ENCODE measurements around the gene MARF1.

DNA sequence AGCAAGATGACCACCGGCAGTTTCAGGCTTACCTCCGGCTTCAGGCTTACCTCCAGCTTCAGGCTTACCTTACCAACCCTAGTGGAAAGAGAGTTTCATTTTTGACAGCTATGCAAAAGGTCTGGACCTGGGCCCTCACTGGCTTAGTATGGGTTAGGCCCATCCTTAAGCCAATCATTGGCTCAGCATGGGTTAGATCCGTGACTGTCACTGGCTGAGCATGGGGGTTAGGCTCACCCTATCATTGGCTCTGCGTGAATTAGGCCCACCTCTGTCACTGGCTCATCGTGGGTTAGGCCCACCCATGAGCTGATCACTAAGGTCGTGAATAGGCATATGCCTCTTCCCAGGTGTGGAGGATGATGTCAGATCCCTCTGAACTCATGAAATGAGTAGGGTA lies 15.2 kb upstream of the MARF1 start:
- TF ChIP-seq, protein P1, sequence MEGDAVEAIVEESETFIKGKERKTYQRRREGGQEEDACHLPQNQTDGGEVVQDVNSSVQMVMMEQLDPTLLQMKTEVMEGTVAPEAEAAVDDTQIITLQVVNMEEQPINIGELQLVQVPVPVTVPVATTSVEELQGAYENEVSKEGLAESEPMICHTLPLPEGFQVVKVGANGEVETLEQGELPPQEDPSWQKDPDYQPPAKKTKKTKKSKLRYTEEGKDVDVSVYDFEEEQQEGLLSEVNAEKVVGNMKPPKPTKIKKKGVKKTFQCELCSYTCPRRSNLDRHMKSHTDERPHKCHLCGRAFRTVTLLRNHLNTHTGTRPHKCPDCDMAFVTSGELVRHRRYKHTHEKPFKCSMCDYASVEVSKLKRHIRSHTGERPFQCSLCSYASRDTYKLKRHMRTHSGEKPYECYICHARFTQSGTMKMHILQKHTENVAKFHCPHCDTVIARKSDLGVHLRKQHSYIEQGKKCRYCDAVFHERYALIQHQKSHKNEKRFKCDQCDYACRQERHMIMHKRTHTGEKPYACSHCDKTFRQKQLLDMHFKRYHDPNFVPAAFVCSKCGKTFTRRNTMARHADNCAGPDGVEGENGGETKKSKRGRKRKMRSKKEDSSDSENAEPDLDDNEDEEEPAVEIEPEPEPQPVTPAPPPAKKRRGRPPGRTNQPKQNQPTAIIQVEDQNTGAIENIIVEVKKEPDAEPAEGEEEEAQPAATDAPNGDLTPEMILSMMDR (IDR thresholded peaks at IDR 0.05 in 2 of 3, conservative IDR thresholded peaks at IDR 0.05 in 1 of 3; ENCODE audit: borderline replicate concordance in 1 of 3, insufficient read depth in 1 of 3, low read depth in 2 of 3, low read length in 2 of 3): no peak
- TF ChIP-seq EZH2 (IDR thresholded peaks at IDR 0.05) (no peak), POLR2AphosphoS5 (IDR thresholded peaks at IDR 0.05; ENCODE audit: low read depth, low read length) (no peak), ELF1 (IDR thresholded peaks at IDR 0.05; ENCODE audit: borderline replicate concordance, low read depth) (no peak), POLR2A (IDR thresholded peaks at IDR 0.05; ENCODE audit: borderline replicate concordance, extremely low read depth, insufficient read depth, insufficient read length) (no peak), JUND (IDR thresholded peaks at IDR 0.05) (no peak), CEBPB (IDR thresholded peaks at IDR 0.05; ENCODE audit: low read depth) (no peak), ZNF274 (IDR thresholded peaks at IDR 0.05; ENCODE audit: low read depth, low read length) (no peak), SP1 (IDR thresholded peaks at IDR 0.05; ENCODE audit: low read depth) (no peak)
- TF ChIP-seq, protein P2, sequence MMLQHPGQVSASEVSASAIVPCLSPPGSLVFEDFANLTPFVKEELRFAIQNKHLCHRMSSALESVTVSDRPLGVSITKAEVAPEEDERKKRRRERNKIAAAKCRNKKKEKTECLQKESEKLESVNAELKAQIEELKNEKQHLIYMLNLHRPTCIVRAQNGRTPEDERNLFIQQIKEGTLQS (IDR thresholded peaks at IDR 0.05): no peak
- TF ChIP-seq, protein P3, sequence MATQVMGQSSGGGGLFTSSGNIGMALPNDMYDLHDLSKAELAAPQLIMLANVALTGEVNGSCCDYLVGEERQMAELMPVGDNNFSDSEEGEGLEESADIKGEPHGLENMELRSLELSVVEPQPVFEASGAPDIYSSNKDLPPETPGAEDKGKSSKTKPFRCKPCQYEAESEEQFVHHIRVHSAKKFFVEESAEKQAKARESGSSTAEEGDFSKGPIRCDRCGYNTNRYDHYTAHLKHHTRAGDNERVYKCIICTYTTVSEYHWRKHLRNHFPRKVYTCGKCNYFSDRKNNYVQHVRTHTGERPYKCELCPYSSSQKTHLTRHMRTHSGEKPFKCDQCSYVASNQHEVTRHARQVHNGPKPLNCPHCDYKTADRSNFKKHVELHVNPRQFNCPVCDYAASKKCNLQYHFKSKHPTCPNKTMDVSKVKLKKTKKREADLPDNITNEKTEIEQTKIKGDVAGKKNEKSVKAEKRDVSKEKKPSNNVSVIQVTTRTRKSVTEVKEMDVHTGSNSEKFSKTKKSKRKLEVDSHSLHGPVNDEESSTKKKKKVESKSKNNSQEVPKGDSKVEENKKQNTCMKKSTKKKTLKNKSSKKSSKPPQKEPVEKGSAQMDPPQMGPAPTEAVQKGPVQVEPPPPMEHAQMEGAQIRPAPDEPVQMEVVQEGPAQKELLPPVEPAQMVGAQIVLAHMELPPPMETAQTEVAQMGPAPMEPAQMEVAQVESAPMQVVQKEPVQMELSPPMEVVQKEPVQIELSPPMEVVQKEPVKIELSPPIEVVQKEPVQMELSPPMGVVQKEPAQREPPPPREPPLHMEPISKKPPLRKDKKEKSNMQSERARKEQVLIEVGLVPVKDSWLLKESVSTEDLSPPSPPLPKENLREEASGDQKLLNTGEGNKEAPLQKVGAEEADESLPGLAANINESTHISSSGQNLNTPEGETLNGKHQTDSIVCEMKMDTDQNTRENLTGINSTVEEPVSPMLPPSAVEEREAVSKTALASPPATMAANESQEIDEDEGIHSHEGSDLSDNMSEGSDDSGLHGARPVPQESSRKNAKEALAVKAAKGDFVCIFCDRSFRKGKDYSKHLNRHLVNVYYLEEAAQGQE (IDR thresholded peaks at IDR 0.05; ENCODE audit: low read depth): no peak

Measured in HCT116 (cell line).